Measurements from ENCODE around the gene FKBP2. TPM values are rescaled to one million over a fixed set of nuclear protein-coding genes. Genes with fewer than 3 reads are reported as not detected.

Gene FKBP2
- total RNA-seq, 1 donor from 2014 or later: 110 TPM

DNA sequence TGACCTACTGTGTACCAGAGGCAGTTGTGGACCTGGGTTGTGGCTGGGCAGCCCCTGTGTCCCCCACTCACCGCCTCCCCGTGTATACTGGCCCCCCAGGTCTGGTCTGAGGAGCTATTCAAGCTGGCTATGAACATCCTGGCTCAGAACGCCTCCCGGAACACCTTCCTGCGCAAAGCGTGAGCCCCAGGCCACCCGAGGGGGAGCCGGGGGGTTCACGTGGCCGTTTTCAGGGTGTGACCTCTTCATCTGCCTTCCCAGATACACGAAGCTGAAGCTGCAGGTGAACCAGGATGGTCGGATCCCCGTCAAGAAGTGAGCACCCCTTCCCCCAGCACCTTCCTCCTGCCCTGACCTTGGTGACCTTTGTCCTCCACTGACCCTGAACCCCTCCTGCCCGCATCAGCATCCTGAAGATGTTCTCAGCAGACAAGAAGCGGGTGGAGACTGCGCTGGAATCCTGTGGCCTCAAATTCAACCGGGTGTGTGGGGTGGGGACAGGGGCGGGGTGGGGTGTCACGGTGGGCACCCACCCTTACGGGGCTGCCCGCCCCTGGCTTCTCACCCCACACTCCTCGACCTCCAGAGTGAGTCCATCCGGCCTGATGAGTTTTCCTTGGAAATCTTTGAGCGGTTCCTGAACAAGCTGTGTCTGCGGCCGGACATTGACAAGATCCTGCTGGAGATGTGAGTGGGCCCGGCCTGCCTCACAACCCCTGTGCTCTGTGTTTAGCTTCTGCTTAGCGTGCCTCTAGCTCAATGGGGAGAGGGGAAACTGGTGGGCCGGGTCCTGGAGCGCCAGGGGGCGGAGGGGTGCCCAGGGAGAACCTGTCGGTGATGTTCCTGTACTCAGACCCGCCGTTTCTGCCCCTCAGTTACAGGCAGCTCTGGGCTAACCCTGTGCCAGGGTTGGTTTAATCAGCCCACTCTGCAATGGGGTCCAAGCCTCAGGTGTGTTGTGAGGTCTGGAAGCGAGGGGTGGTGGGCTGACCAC lies 14.5 kb downstream of the FKBP2 start:
- TF ChIP-seq, protein P1, sequence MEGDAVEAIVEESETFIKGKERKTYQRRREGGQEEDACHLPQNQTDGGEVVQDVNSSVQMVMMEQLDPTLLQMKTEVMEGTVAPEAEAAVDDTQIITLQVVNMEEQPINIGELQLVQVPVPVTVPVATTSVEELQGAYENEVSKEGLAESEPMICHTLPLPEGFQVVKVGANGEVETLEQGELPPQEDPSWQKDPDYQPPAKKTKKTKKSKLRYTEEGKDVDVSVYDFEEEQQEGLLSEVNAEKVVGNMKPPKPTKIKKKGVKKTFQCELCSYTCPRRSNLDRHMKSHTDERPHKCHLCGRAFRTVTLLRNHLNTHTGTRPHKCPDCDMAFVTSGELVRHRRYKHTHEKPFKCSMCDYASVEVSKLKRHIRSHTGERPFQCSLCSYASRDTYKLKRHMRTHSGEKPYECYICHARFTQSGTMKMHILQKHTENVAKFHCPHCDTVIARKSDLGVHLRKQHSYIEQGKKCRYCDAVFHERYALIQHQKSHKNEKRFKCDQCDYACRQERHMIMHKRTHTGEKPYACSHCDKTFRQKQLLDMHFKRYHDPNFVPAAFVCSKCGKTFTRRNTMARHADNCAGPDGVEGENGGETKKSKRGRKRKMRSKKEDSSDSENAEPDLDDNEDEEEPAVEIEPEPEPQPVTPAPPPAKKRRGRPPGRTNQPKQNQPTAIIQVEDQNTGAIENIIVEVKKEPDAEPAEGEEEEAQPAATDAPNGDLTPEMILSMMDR (IDR thresholded peaks at IDR 0.05; ENCODE audit: insufficient read depth, low read length, poor library complexity, severe bottlenecking): no peak
- Histone ChIP-seq H3K27me3 (ENCODE audit: control insufficient read depth, insufficient read depth, low read length) (no peaks in the 10 kb centered on the region), H3K36me3 (ENCODE audit: control insufficient read depth, insufficient read depth, low read length) (peaks cover 2% of the 10 kb centered on the region), H3K4me3 (ENCODE audit: low read depth, low read length) (no peak overlapping the region)
- DNase-seq (ENCODE audit: low read depth): no peak

DNA sequence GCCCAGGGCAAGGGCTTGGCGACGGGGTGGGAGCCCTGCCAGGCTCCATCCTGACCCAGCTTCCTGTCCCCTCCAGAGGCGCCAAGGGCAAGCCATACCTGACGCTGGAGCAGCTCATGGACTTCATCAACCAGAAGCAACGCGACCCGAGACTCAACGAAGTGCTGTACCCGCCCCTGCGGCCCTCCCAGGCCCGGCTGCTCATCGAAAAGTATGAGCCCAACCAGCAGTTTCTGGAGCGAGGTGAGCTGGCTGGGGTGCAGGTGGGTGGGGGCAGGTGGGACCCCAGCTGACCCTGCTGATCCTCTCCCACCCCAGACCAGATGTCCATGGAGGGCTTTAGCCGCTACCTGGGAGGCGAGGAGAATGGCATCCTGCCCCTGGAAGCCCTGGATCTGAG lies 15.4 kb downstream of the FKBP2 start:
- DNase-seq (ENCODE audit: low read depth): no peak
- H3K36me3 ChIP-seq (ENCODE audit: control insufficient read depth, insufficient read depth, low read length): peaks cover 2% of the 10 kb centered on the region

DNA sequence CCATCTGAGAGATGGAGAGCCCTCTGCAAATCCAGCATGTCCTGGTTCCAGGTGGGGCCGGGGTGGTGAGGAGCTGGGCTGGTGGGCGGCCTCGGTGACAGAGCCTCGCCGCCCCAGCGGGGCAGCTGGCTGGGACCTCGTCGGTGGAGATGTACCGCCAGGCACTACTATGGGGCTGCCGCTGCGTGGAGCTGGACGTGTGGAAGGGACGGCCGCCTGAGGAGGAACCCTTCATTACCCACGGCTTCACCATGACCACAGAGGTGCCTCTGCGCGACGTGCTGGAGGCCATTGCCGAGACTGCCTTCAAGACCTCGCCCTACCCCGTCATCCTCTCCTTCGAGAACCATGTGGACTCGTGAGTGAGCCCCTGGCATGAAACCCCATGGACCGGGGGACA lies 17.5 kb downstream of the FKBP2 start:
- Histone ChIP-seq H3K36me3 (ENCODE audit: control insufficient read depth, insufficient read depth, low read length) (peaks cover 2% of the 10 kb centered on the region), H3K4me3 (ENCODE audit: low read depth, low read length) (no peak overlapping the region), H3K27me3 (ENCODE audit: control insufficient read depth, insufficient read depth, low read length) (no peaks in the 10 kb centered on the region)
- TF ChIP-seq, protein P1 (IDR thresholded peaks at IDR 0.05; ENCODE audit: insufficient read depth, low read length, poor library complexity, severe bottlenecking): no peak
- no peak for DNase-seq (ENCODE audit: low read depth)

More for the DNA sequence above, 15.4 kb downstream of the FKBP2 start:
- H3K4me3 ChIP-seq (ENCODE audit: low read depth, low read length): no peak overlapping the region
- TF ChIP-seq, protein P1 (IDR thresholded peaks at IDR 0.05; ENCODE audit: insufficient read depth, low read length, poor library complexity, severe bottlenecking): no peak
- H3K27me3 ChIP-seq (ENCODE audit: control insufficient read depth, insufficient read depth, low read length): no peaks in the 10 kb centered on the region

DNA sequence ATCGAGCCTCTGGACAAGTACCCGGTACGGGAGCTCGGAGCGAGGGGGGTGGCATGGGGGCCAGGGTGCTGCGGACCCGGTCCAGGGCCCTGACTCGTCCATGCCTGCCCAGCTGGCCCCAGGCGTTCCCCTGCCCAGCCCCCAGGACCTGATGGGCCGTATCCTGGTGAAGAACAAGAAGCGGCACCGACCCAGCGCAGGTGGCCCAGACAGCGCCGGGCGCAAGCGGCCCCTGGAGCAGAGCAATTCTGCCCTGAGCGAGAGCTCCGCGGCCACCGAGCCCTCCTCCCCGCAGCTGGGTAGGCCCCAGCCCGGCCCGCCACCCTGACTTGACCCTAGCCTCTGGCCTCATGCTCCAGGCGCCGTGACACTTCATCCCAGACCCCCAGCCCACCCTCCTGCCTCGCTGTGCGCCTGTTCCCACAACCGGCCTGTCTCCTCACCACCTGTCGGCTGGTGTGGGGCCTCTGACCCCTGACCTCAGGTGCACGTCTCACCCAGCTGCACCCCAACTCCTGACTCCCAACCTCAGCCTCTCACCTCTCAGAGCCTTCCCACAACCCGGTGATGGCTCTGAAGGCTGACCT lies 18.1 kb downstream of the FKBP2 start:
- no peaks in the 10 kb centered on the region for H3K27me3 ChIP-seq (ENCODE audit: control insufficient read depth, insufficient read depth, low read length)
- TF ChIP-seq, protein P1 (IDR thresholded peaks at IDR 0.05; ENCODE audit: insufficient read depth, low read length, poor library complexity, severe bottlenecking): no peak
- H3K4me3 ChIP-seq (ENCODE audit: low read depth, low read length): no peak overlapping the region
- H3K36me3 ChIP-seq (ENCODE audit: control insufficient read depth, insufficient read depth, low read length): peaks cover 2% of the 10 kb centered on the region
- no peak for DNase-seq (ENCODE audit: low read depth)

DNA sequence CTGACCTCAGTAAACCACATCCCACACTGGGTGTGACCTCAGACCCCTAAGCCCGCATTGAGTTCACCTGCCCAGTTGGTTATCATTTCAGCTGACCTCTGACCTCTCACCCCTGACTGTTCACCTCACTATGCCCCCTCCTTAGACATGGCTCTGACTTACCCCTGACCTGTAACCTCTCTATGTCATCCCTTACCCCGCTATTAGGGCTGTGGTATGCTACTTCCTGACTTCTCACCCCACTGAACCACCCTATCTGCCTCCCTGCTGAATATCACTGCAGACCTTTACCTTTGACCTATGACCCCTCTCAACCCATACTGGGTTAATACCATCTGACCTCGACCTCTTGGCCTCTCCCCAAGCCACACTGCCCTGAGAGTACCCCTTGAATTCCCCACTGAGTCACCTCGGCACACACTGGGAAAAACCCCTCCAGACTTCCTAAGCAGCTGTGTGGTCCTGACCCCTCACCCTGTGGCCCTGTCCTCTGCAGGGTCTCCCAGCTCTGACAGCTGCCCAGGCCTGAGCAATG lies 18.7 kb downstream of the FKBP2 start:
- DNase-seq (ENCODE audit: low read depth): no peak
- TF ChIP-seq, protein P1 (IDR thresholded peaks at IDR 0.05; ENCODE audit: insufficient read depth, low read length, poor library complexity, severe bottlenecking): no peak
- H3K27me3 ChIP-seq (ENCODE audit: control insufficient read depth, insufficient read depth, low read length): no peaks in the 10 kb centered on the region
- H3K4me3 ChIP-seq (ENCODE audit: low read depth, low read length): no peak overlapping the region
- H3K36me3 ChIP-seq (ENCODE audit: control insufficient read depth, insufficient read depth, low read length): peaks cover 2% of the 10 kb centered on the region
